ENCODE data around the gene GGT6.

The GGT6 gene

GRCh38 chr17:4527134-4527533, 33.2 kb downstream of the GGT6 start:
- TF ChIP-seq CTCF (conservative IDR thresholded peaks at IDR 0.05; ENCODE audit: low read length), result no peak
- no peak for DNase-seq (ENCODE audit: low read depth)
- H3K4me3 ChIP-seq (ENCODE audit: low read length), result no peak overlapping the region

GRCh38 chr17:4525691-4526397, 34.5 kb downstream of the GGT6 start:
- DNase-seq (ENCODE audit: low read depth), result no peak
- no peak overlapping the region for H3K4me3 ChIP-seq (ENCODE audit: low read length)
- no peak for TF ChIP-seq CTCF (conservative IDR thresholded peaks at IDR 0.05; ENCODE audit: low read length)

GRCh38 chr17:4523946-4524345, 36.4 kb downstream of the GGT6 start:
- no peak overlapping the region for H3K4me3 ChIP-seq (ENCODE audit: low read length)
- no peak for DNase-seq (ENCODE audit: low read depth)
- TF ChIP-seq CTCF (conservative IDR thresholded peaks at IDR 0.05; ENCODE audit: low read length), result no peak

- H3K4me3 ChIP-seq (ENCODE audit: low read length), result no peak overlapping the region
- TF ChIP-seq CTCF (conservative IDR thresholded peaks at IDR 0.05; ENCODE audit: low read length), result no peak
- no peak for DNase-seq (ENCODE audit: low read depth)
These were observed 37.7 kb downstream of the GGT6 start for GRCh38 chr17:4522661-4523060.

- H3K4me3 ChIP-seq (ENCODE audit: low read length), result no peak overlapping the region
- peak; percentile 48 for DNase-seq (ENCODE audit: low read depth)
- TF ChIP-seq CTCF (conservative IDR thresholded peaks at IDR 0.05; ENCODE audit: low read length), result no peak
These were observed 39.3 kb downstream of the GGT6 start for GRCh38 chr17:4520894-4521600.

GRCh38 chr17:4520060-4520893, 40.1 kb downstream of the GGT6 start:
- no peak for TF ChIP-seq CTCF (conservative IDR thresholded peaks at IDR 0.05; ENCODE audit: low read length)
- no peak overlapping the region for H3K4me3 ChIP-seq (ENCODE audit: low read length)
- no peak for DNase-seq (ENCODE audit: low read depth)
